PC-3 (cell line): Measurements from ENCODE around the gene RPS15. TPM values are rescaled to one million over a fixed set of nuclear protein-coding genes. Genes with fewer than 3 reads are reported as not detected.
"Not testable (repeated sequence)": the region's sequence is repeated elsewhere in the genome, so short reads cannot be mapped to it uniquely, and the experiment has no call there.

ENCODE experiments used
- ATAC-seq: fragments of 200-7000 bp; cut with Tn5 transposase; 2 replicates; pipeline ENCODE4 v1.9.1; 2020; ENCODE audit warnings: mild to moderate bottlenecking, moderate library complexity
- BruUV-seq: library from RNA; stranded (reverse); fragments of 400-500 nt; replicated peaks from 2 replicates; lab custom pipeline; 2021; lab: Mats Ljungman, UMichigan
- CTCF ChIA-PET: fragments of 300-600 bp; sonication (Branson Sonifier 250); formaldehyde crosslinking; loops from one replicate; lab custom pipeline; 2022; ENCODE audit warnings: antibody characterized with exemption; lab: Charles Lee
- POLR2A ChIA-PET: fragments of 300-600 bp; sonication (Branson Sonifier 250); formaldehyde crosslinking; loops from one replicate; lab custom pipeline; 2022; ENCODE audit warnings: antibody characterized with exemption; ENCODE audit not compliant: unreplicated experiment; lab: Charles Lee
- DNase-seq: peaks from one replicate; pipeline ENCODE4 v3.0.0-alpha.2; 2015
- H2AFZ ChIP-seq: fragments of 300-600 bp; sonication (generic); 2 replicates; pipeline ENCODE4 v1.6.0; 2016; ENCODE audit warnings: antibody characterized with exemption, low read length
- H3F3A ChIP-seq: fragments of 300-600 bp; sonication (generic); one replicate; pipeline ENCODE4 v1.6.0; 2017; ENCODE audit warnings: antibody characterized with exemption, low read length, control low read depth, mild to moderate bottlenecking; ENCODE audit not compliant: unreplicated experiment
- H3K27ac ChIP-seq: fragments of 300-600 bp; sonication (generic); 2 replicates; pipeline ENCODE4 v1.5.1; 2016; ENCODE audit warnings: mild to moderate bottlenecking, low read length
- H3K27me3 ChIP-seq: fragments of 300-600 bp; sonication (generic); 2 replicates; pipeline ENCODE4 v1.6.1; 2016; ENCODE audit warnings: low read length, mixed read lengths
- H3K36me3 ChIP-seq: fragments of 300-600 bp; sonication (generic); 2 replicates; pipeline ENCODE4 v1.6.1; 2016; ENCODE audit warnings: low read depth, mixed run types, low read length, mixed read lengths
- H3K4me1 ChIP-seq: fragments of 300-600 bp; sonication (generic); 2 replicates; pipeline ENCODE4 v1.5.1; 2016; ENCODE audit warnings: low read length; ENCODE audit not compliant: insufficient read depth
- H3K4me2 ChIP-seq: fragments of 300-600 bp; sonication (generic); 2 replicates; pipeline ENCODE4 v1.6.0; 2016; ENCODE audit warnings: low read length
- H3K4me3 ChIP-seq: fragments of 300-600 bp; sonication (generic); 2 replicates; pipeline ENCODE4 v1.5.1; 2016; ENCODE audit warnings: mild to moderate bottlenecking, low read length, mixed read lengths
- H3K79me2 ChIP-seq: fragments of 300-600 bp; sonication (generic); 2 replicates; pipeline ENCODE4 v1.6.1; 2017; ENCODE audit warnings: low read length, mixed read lengths
- H3K9ac ChIP-seq: fragments of 300-600 bp; sonication (generic); 2 replicates; pipeline ENCODE4 v1.6.0; 2016; ENCODE audit warnings: mild to moderate bottlenecking, low read length
- H3K9me2 ChIP-seq: fragments of 300-600 bp; sonication (generic); replicated peaks from 2 replicates; pipeline ENCODE4 v1.6.1; 2016; ENCODE audit warnings: mixed run types, low read length, mixed read lengths
- H3K9me3 ChIP-seq: fragments of 300-600 bp; sonication (generic); 2 replicates; pipeline ENCODE4 v1.6.1; 2016; ENCODE audit warnings: low read length, mixed read lengths
- H4K20me1 ChIP-seq: fragments of 300-600 bp; sonication (generic); 2 replicates; pipeline ENCODE4 v1.6.1; 2016; ENCODE audit warnings: low read length, mixed read lengths
- CTCF ChIP-seq: fragments of 300-600 bp; sonication (generic); conservative IDR thresholded peaks from 2 replicates; pipeline ENCODE4 v1.5.1; 2017; ENCODE audit warnings: antibody characterized with exemption, low read depth, mild to moderate bottlenecking, low read length
- EZH2 ChIP-seq: fragments of 300-600 bp; sonication (generic); IDR thresholded peaks from one replicate; pipeline ENCODE4 v1.6.1; 2017; ENCODE audit warnings: antibody characterized with exemption, mild to moderate bottlenecking, low read length; ENCODE audit not compliant: unreplicated experiment
- EZH2phosphoT487 ChIP-seq: fragments of 300-600 bp; sonication (generic); IDR thresholded peaks from 2 replicates; pipeline ENCODE4 v1.6.1; 2018; ENCODE audit warnings: mild to moderate bottlenecking, antibody characterized with exemption, low read length, borderline replicate concordance
- intact Hi-C: fragments of 100-400 bp; cut with micrococcal nuclease; formaldehyde crosslinking; loops from 2 replicates; pipeline ENCODE4 v1.9.0; 2023
- total RNA-seq: library from RNA; depleted of rRNA; stranded (reverse); fragments of >200 nt; gene quantifications from 2 replicates; pipeline ENCODE4 v1.2.3, GENCODE V29; 2014

RPS15 gene
- total RNA-seq, 1 experiment from 2014 or later, result 1,797 TPM

GRCh38 chr19:1418951-1419738, 19.1 kb upstream of the RPS15 start:
- Histone ChIP-seq H3K9me3 (no peaks in the 10 kb centered on the region), H3K27me3 (no peaks in the 10 kb centered on the region), H3F3A (peaks cover 7% of the 10 kb centered on the region), H4K20me1 (peaks cover 24% of the 10 kb centered on the region; the same call in 1 of the 2 replicates), H3K4me2 (no peak overlapping the region), H3K79me2 (peaks cover 66% of the 10 kb centered on the region), H3K9me2 (no peaks in the 10 kb centered on the region), H3K27ac (no peak overlapping the region), H3K36me3 (peaks cover 29% of the 10 kb centered on the region; the same call in 1 of the 2 replicates), H3K9ac (no peak overlapping the region), H3K4me3 (no peak overlapping the region), H2AFZ (no peak overlapping the region), H3K4me1 (peaks cover 20% of the 10 kb centered on the region)
- no TSS peak for BruUV-seq
- ChIA-PET POLR2A (no interaction called here), CTCF (no interaction called here)
- TF ChIP-seq EZH2 (no peak), EZH2phosphoT487 (no peak), CTCF (no peak)
- ATAC-seq (no peak), DNase-seq (no peak)
- intact Hi-C loops, result no loop called here

GRCh38 chr19:1420085-1420484, 18.1 kb upstream of the RPS15 start:
- BruUV-seq, CTCF ChIA-PET, ATAC-seq, H3K9ac ChIP-seq, H3K9me2 ChIP-seq, H2AFZ ChIP-seq, DNase-seq, H3K27me3 ChIP-seq, H3K4me3 ChIP-seq, H3F3A ChIP-seq, POLR2A ChIA-PET, intact Hi-C loops, H3K27ac ChIP-seq, H3K4me2 ChIP-seq, H3K9me3 ChIP-seq: not testable (repeated sequence)
- H3K36me3 ChIP-seq, result peaks cover 30% of the 10 kb centered on the region; the same call in 1 of the 2 replicates
- peaks cover 15% of the 10 kb centered on the region for H3K4me1 ChIP-seq
- peaks cover 57% of the 10 kb centered on the region for H3K79me2 ChIP-seq
- peaks cover 24% of the 10 kb centered on the region; the same call in 1 of the 2 replicates for H4K20me1 ChIP-seq

- ChIA-PET CTCF (no interaction called here), POLR2A (no interaction called here)
- no peaks in the 10 kb centered on the region for H3K9me3 ChIP-seq
- peaks cover 35% of the 10 kb centered on the region; the same call in 1 of the 2 replicates for H3K36me3 ChIP-seq
- no peak overlapping the region for H3K4me3 ChIP-seq
- H3K9me2 ChIP-seq, result no peaks in the 10 kb centered on the region
- ATAC-seq (no peak), DNase-seq (no peak)
- H3K27ac ChIP-seq, result no peak overlapping the region
- no peak overlapping the region for H3K9ac ChIP-seq
- no peak overlapping the region for H3K4me2 ChIP-seq
- no peak overlapping the region for H2AFZ ChIP-seq
- H3K27me3 ChIP-seq, result no peaks in the 10 kb centered on the region
- BruUV-seq, result no TSS peak
- H3K79me2 ChIP-seq, result peaks cover 52% of the 10 kb centered on the region
- H3F3A ChIP-seq, result no peaks in the 10 kb centered on the region
- intact Hi-C loops, result no loop called here
- peaks cover 12% of the 10 kb centered on the region for H3K4me1 ChIP-seq
- H4K20me1 ChIP-seq, result peaks cover 24% of the 10 kb centered on the region; the same call in 1 of the 2 replicates
- TF ChIP-seq EZH2phosphoT487 (no peak), EZH2 (no peak), CTCF (no peak)
Measured at GRCh38 chr19:1420590-1420989, 17.6 kb upstream of the RPS15 start.
